Uterus (tissue), 4 donors: ENCODE results near the gene GAST. TPM values are rescaled to one million over a fixed set of nuclear protein-coding genes. Genes with fewer than 3 reads are reported as not detected.

Source experiments
- DNase-seq, 2 donors: peaks; one replicate each; pipeline ENCODE4 v3.0.0-alpha.2; 2019 to 2020
- H3K27ac ChIP-seq, 2 donors: fragments of 200-600 bp; sonication (generic); 1 replicate in 1 of 2; 2 replicates in 1 of 2; pipeline ENCODE4 v1.5.1; 2016 to 2018
- H3K27me3 ChIP-seq, 2 donors: fragments of 200-600 bp; sonication (generic); one replicate each; pipeline ENCODE4 v1.5.1; 2018 to 2019; ENCODE audit warnings: control low read depth in 1 of 2
- H3K36me3 ChIP-seq, 2 donors: fragments of 200-600 bp; sonication (generic); one replicate each; pipeline ENCODE4 v1.5.1; 2019; ENCODE audit warnings: control low read depth in 1 of 2
- H3K4me1 ChIP-seq, 2 donors: fragments of 200-600 bp; sonication (generic); one replicate each; pipeline ENCODE4 v1.5.1; 2018 to 2019; ENCODE audit warnings: control low read depth in 1 of 2
- H3K4me3 ChIP-seq, 2 donors: fragments of 200-600 bp; sonication (generic); 1 replicate in 1 of 2; 2 replicates in 1 of 2; pipeline ENCODE4 v1.5.1; 2018 to 2019; ENCODE audit warnings: mild to moderate bottlenecking in 1 of 2
- H3K9me3 ChIP-seq, 2 donors: fragments of 200-600 bp; sonication (generic); one replicate each; pipeline ENCODE4 v1.5.1; 2019; ENCODE audit warnings: control low read depth in 1 of 2
- CTCF ChIP-seq, 4 experiments: fragments of 200-600 bp in 2 of 4; fragments of 450-650 bp in 2 of 4; sonication (generic) in 2 of 4; IDR thresholded peaks; one replicate each; pipeline ENCODE4 v1.5.1; 2016 to 2019; ENCODE audit warnings: antibody characterized with exemption in 4 of 4, mild to moderate bottlenecking in 2 of 4, moderate library complexity in 1 of 4
- POLR2A ChIP-seq, 2 donors: fragments of 450-650 bp; IDR thresholded peaks; one replicate each; pipeline ENCODE4 v1.6.1; 2016; ENCODE audit warnings: antibody characterized with exemption in 2 of 2, mild to moderate bottlenecking in 1 of 2, moderate library complexity in 1 of 2
- intact Hi-C: fragments of 100-400 bp; cut with DNase I; formaldehyde crosslinking; loops from one replicate; pipeline ENCODE4 v1.15.1; 2023; ENCODE audit warnings: low total_unique reads
- total RNA-seq, 4 donors: library from RNA; depleted of rRNA in 3 of 4; stranded (reverse); fragments of >200 nt in 3 of 4; gene quantifications; one replicate each; pipeline versions ENCODE4 v1.1.0 to v1.2.4, GENCODE V29; 2014 to 2023
- donor health status: DM: yes; HTN: yes; CAD: no.

The GAST gene
- total RNA-seq, 4 donors from 2014 or later = not detected

- no peaks in the 10 kb centered on the region for H3K27me3 ChIP-seq
- TF ChIP-seq CTCF (IDR thresholded peaks at IDR 0.05) = no peak
- no peak for TF ChIP-seq POLR2A (IDR thresholded peaks at IDR 0.05)
- no peaks in the 10 kb centered on the region for H3K4me1 ChIP-seq
- no peaks in the 10 kb centered on the region for H3K9me3 ChIP-seq
- no peaks in the 10 kb centered on the region for H3K36me3 ChIP-seq
- no peak for DNase-seq
- intact Hi-C loops = no loop called here
- no peak overlapping the region for H3K27ac ChIP-seq
- no peak overlapping the region for H3K4me3 ChIP-seq
Observed at GRCh38 chr17:41750862-41751261, 38.7 kb downstream of the GAST start.

GRCh38 chr17:41751288-41751687, 39.2 kb downstream of the GAST start:
- no peak overlapping the region for H3K27ac ChIP-seq
- no peak overlapping the region for H3K4me3 ChIP-seq
- TF ChIP-seq POLR2A (IDR thresholded peaks at IDR 0.05) (no peak), CTCF (IDR thresholded peaks at IDR 0.05) (no peak)
- DNase-seq = no peak
- no peaks in the 10 kb centered on the region for H3K27me3 ChIP-seq
- intact Hi-C loops = no loop called here
- H3K4me1 ChIP-seq = no peaks in the 10 kb centered on the region
- no peaks in the 10 kb centered on the region for H3K36me3 ChIP-seq
- H3K9me3 ChIP-seq = no peaks in the 10 kb centered on the region

GRCh38 chr17:41754066-41754465, 41.9 kb downstream of the GAST start:
- Histone ChIP-seq H3K36me3 (no peaks in the 10 kb centered on the region), H3K27ac (no peak overlapping the region), H3K27me3 (no peaks in the 10 kb centered on the region), H3K4me1 (no peaks in the 10 kb centered on the region), H3K4me3 (no peak overlapping the region), H3K9me3 (no peaks in the 10 kb centered on the region)
- intact Hi-C loops = no loop called here
- DNase-seq = no peak
- no peak for TF ChIP-seq POLR2A (IDR thresholded peaks at IDR 0.05)
- no peak for TF ChIP-seq CTCF (IDR thresholded peaks at IDR 0.05)

GRCh38 chr17:41758601-41759000, 46.5 kb downstream of the GAST start:
- TF ChIP-seq CTCF (IDR thresholded peaks at IDR 0.05) = no peak
- no peak for TF ChIP-seq POLR2A (IDR thresholded peaks at IDR 0.05)
- Histone ChIP-seq H3K36me3 (no peaks in the 10 kb centered on the region), H3K4me1 (no peaks in the 10 kb centered on the region), H3K27ac (no peak overlapping the region), H3K27me3 (no peaks in the 10 kb centered on the region), H3K4me3 (no peak overlapping the region), H3K9me3 (no peaks in the 10 kb centered on the region)
- intact Hi-C loops = no loop called here
- DNase-seq = no peak

- no peaks in the 10 kb centered on the region for H3K4me1 ChIP-seq
- H3K9me3 ChIP-seq = no peaks in the 10 kb centered on the region
- H3K27me3 ChIP-seq = no peaks in the 10 kb centered on the region
- intact Hi-C loops = no loop called here
- no peaks in the 10 kb centered on the region for H3K36me3 ChIP-seq
- no peak overlapping the region for H3K4me3 ChIP-seq
- no peak for DNase-seq
- TF ChIP-seq CTCF (IDR thresholded peaks at IDR 0.05) (no peak), POLR2A (IDR thresholded peaks at IDR 0.05) (no peak)
- no peak overlapping the region for H3K27ac ChIP-seq
Observed at GRCh38 chr17:41760878-41761277, 48.7 kb downstream of the GAST start.
